ENCODE results near the gene MRPS25.

MRPS25 gene

DNA sequence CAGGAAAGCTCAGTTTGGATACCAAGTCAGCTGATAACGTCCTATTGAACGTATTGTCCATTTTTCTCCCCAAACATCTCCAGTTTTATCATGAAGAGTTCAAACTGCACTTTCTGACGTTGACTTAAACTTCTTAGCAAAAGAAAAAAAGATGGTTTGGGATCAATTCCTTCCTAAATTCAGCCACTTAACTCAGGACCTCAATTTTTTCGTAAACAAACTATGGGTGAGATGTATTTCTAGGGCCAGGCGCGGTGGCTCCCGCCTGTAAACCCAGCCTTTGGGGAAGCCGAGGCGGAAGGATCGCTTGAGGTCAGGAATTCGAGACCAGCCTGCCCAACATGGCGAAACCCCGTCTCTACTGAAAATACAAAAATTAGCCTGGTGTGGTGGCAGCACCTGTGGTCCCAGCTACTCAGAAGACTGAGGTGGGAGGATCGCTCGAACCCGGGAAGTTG is 464 bp upstream of the MRPS25 start:
- H3K4me3 ChIP-seq (ENCODE audit: low read depth, low read length) = no peak overlapping the region
- TF ChIP-seq, protein P1, sequence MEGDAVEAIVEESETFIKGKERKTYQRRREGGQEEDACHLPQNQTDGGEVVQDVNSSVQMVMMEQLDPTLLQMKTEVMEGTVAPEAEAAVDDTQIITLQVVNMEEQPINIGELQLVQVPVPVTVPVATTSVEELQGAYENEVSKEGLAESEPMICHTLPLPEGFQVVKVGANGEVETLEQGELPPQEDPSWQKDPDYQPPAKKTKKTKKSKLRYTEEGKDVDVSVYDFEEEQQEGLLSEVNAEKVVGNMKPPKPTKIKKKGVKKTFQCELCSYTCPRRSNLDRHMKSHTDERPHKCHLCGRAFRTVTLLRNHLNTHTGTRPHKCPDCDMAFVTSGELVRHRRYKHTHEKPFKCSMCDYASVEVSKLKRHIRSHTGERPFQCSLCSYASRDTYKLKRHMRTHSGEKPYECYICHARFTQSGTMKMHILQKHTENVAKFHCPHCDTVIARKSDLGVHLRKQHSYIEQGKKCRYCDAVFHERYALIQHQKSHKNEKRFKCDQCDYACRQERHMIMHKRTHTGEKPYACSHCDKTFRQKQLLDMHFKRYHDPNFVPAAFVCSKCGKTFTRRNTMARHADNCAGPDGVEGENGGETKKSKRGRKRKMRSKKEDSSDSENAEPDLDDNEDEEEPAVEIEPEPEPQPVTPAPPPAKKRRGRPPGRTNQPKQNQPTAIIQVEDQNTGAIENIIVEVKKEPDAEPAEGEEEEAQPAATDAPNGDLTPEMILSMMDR (IDR thresholded peaks at IDR 0.05; ENCODE audit: borderline replicate concordance, insufficient read depth, low read depth, low read length) = no peak

DNA sequence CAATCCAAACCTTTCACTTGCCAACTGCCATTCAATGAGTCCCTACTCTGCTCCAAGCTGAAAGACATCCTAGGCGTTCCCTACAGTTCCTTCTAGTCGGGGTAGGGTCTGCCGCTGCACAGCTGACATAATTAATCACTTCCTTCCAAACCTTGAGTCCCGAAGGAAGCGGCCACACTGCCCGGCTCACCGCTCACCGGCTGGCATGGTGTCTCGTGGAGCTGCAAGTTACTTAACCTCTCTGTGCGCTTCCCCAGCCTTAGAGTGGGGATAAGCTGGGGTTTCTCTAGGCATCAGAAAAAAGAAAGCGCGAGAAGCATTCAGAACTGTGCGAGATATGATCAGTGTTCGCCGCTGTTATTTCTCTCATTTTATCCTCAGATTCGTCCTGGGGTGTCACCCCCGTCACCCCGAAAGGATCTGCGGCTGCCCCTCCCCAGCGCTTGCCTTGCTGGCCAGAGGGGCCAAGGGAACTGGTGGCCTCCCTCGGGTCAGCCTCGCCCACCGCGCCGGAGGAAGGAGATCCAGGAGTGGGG is 748 bp downstream of the MRPS25 start:
- TF ChIP-seq, protein P1 (IDR thresholded peaks at IDR 0.05; ENCODE audit: borderline replicate concordance, insufficient read depth, low read depth, low read length) = no peak

DNA sequence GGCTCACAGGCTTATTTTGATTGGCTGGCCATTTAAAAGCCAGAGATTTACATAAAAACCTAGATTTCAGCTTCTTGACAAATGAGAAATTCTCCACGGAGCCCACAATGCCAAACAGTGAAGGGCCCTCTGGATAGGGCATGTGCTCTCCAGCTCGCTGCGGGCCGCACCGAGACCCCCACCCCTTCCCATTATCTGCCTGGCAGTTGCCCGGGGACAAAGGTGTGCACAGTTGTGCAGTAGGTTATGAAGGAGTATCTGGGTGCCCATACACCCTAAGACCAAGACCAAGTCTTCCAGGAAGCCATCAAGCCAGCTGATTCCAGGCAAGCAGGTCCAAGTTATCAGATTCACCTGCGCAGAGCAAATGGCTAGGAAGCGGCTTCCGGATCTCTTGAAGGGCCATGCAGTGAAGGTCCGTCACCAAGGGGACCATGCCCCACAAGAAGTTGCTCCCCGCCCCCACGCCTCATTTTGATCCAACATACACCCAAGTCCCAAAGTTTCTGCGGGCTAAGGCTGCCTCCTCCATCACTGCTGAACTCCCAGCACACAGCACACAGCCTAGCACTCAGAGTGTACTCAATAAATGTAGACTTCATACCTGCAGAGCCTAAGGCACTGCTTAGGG is 1.3 kb downstream of the MRPS25 start:
- peak overlapping the region; percentile 94 for H3K4me3 ChIP-seq (ENCODE audit: low read depth, low read length)
- TF ChIP-seq, protein P1 (IDR thresholded peaks at IDR 0.05; ENCODE audit: borderline replicate concordance, insufficient read depth, low read depth, low read length) = no peak

More for the DNA sequence above, 748 bp downstream of the MRPS25 start:
- H3K4me3 ChIP-seq (ENCODE audit: low read depth, low read length) = peak overlapping the region; percentile 94

DNA sequence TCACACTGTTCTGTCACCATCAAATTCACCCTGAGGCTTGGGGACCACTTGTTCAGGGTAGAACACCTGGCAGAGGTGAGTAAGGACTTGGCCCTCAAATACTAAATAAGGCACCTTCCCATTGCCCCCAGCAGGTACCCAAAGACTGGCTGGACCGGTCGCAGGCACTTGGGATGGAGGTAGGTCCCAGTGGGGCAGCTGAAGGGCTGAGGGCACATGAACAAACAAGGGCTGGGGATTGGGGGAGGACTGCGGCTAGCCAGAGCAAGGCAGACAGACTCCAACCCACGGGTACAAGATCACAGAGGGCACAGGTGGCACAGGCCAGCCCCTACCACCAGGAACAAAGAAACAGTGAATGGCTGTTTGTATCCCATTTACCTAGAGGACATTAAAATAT is 1.9 kb downstream of the MRPS25 start:
- H3K4me3 ChIP-seq (ENCODE audit: low read depth, low read length) = no peak overlapping the region
- TF ChIP-seq, protein P1 (IDR thresholded peaks at IDR 0.05; ENCODE audit: borderline replicate concordance, insufficient read depth, low read depth, low read length) = no peak

DNA sequence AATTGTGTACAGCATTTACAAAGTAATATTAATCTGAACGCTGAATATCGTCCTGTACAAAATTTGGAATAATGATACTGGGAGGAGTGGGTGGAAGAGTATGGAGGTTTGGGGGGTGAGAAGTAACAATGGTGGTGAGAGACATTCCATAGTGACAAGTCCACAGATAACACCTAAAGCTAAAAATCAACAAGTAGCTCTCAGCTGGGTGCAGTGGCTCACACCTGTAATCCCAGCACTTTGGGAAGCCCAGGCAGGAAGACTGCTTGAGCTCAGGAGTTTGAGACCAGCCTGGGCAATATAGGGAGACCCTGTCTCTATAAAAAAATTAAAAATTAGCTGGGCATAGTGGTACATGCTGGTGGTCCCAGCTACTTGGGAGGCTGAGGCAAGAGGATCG is 5.1 kb downstream of the MRPS25 start:
- no peak overlapping the region for H3K4me3 ChIP-seq (ENCODE audit: low read depth, low read length)
- TF ChIP-seq, protein P1 (IDR thresholded peaks at IDR 0.05; ENCODE audit: borderline replicate concordance, insufficient read depth, low read depth, low read length) = no peak

DNA sequence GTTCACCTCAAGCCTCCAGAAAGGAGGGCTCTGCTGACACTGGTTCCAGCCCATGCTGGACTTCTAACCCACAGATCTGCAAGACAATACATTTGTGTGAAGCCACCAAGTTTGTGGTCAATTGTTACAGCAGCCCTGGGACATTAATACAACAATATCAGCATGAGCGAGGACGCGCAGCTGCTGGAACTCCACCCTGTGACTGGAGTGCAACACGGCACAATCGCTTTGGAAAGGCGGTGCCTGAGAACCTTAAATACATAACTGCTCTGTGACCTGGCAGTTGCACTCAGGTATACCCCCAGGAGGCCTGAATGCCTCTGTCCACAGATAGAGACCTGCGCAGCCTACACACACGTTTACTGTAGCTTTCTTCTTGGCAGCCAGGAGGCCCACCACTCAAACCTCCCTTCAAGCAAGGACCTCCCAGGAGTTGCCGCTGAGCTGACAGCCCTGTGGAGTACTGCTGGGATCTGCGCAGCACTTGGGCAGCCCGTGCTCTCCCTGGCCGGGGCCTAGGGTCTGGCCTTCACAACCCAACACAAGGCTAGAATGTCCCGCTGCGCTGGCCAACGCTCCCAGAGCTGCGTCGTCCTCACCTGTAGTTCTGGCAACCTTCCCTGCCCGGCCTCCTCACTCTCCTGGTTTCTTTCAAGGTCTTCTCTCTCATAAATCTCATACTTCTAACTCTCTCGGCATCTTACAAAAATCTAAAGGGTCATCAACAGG is 8.3 kb downstream of the MRPS25 start:
- TF ChIP-seq, protein P1 (IDR thresholded peaks at IDR 0.05; ENCODE audit: borderline replicate concordance, insufficient read depth, low read depth, low read length) = no peak

More for the DNA sequence above, 8.3 kb downstream of the MRPS25 start:
- H3K4me3 ChIP-seq (ENCODE audit: low read depth, low read length) = no peak overlapping the region

Data from GM12875 (cell line).